ENCODE measurements around the gene CDK5RAP2.

DNA sequence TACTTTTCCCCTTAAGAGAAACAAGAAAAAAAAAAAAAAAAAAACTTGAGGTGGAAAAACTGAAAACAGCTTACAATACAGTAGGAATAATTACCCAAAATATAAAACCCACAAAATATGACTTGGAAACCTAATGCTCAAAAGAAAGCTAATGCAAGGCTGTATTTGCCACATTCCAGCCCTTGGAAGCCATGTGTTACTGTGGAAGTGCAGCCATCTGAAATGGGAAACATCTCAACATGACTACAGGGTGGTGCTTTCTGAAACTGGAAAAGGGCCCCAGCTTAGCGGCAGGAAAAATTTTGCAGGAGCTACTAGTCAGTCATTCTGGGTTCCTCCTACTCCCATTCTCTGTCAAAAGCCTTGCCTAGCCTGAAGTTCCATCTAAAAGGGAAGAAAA, 20.4 kb downstream of the CDK5RAP2 start:
- TF ChIP-seq, protein P1, sequence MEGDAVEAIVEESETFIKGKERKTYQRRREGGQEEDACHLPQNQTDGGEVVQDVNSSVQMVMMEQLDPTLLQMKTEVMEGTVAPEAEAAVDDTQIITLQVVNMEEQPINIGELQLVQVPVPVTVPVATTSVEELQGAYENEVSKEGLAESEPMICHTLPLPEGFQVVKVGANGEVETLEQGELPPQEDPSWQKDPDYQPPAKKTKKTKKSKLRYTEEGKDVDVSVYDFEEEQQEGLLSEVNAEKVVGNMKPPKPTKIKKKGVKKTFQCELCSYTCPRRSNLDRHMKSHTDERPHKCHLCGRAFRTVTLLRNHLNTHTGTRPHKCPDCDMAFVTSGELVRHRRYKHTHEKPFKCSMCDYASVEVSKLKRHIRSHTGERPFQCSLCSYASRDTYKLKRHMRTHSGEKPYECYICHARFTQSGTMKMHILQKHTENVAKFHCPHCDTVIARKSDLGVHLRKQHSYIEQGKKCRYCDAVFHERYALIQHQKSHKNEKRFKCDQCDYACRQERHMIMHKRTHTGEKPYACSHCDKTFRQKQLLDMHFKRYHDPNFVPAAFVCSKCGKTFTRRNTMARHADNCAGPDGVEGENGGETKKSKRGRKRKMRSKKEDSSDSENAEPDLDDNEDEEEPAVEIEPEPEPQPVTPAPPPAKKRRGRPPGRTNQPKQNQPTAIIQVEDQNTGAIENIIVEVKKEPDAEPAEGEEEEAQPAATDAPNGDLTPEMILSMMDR (IDR thresholded peaks at IDR 0.05 in 4 of 5, conservative IDR thresholded peaks at IDR 0.05 in 1 of 5), result no peak
- no peak for TF ChIP-seq POLR2A (IDR thresholded peaks at IDR 0.05)
